HL-60 (cell line): Measurements from ENCODE around the gene SLC27A5.
A peak's percentile ranks its signal among the peaks of the same experiment; 100 is the strongest.

Experiments used
- DNase-seq, 2 experiments: peaks; one replicate each; pipeline ENCODE4 v3.0.0-alpha.2; 2010 to 2020; ENCODE audit warnings: low read depth in 1 of 2, low spot score in 1 of 2
- H3K27ac ChIP-seq: fragments of 250-450 bp; sonication (Bioruptor Pico); replicated peaks from 2 replicates; pipeline ENCODE4 v1.5.1; 2020; ENCODE audit warnings: mild to moderate bottlenecking, moderate library complexity
- H3K27me3 ChIP-seq: fragments of 250-450 bp; sonication (Bioruptor Pico); 2 replicates; pipeline ENCODE4 v1.5.1; 2021; ENCODE audit warnings: mild to moderate bottlenecking, moderate library complexity; ENCODE audit not compliant: insufficient read depth, poor library complexity, severe bottlenecking
- H3K4me3 ChIP-seq: replicated peaks from 2 replicates; pipeline ENCODE4 v1.5.1; 2011; ENCODE audit warnings: mild to moderate bottlenecking, control low read depth, low read length; ENCODE audit not compliant: insufficient read depth
- CTCF ChIP-seq: IDR thresholded peaks from one replicate; pipeline ENCODE4 v1.5.1; 2011; ENCODE audit warnings: low read length, control low read depth, inconsistent platforms; ENCODE audit not compliant: insufficient read depth
- GABPA ChIP-seq: IDR thresholded peaks from 2 replicates; pipeline ENCODE4 v1.6.1; 2012; ENCODE audit warnings: low read depth
- POLR2AphosphoS5 ChIP-seq: IDR thresholded peaks from 2 replicates; pipeline ENCODE4 v1.6.1; 2012; ENCODE audit warnings: low read depth
- REST ChIP-seq: IDR thresholded peaks from 2 replicates; pipeline ENCODE4 v1.6.1; 2012; ENCODE audit warnings: low read depth; ENCODE audit not compliant: insufficient replicate concordance
- SPI1 ChIP-seq: IDR thresholded peaks from 2 replicates; pipeline ENCODE4 v1.6.1; 2012; ENCODE audit warnings: low read depth, mild to moderate bottlenecking, borderline replicate concordance

SLC27A5 gene

GRCh38 chr19:58546019-58546530 is 34.3 kb upstream of the SLC27A5 start:
- TF ChIP-seq CTCF (no peak), SPI1 (no peak), REST (no peak), POLR2AphosphoS5 (no peak; the same call in 1 of the 2 replicates), GABPA (no peak)
- no peak for DNase-seq
- Histone ChIP-seq H3K27me3 (no peaks in the 10 kb centered on the region), H3K4me3 (peak overlapping the region; percentile 99), H3K27ac (0 out of 2 replicates have a peak overlapping the region, but pooled peaks have one; percentile 15)

GRCh38 chr19:58545286-58546018 is 33.7 kb upstream of the SLC27A5 start:
- Histone ChIP-seq H3K27me3 (no peaks in the 10 kb centered on the region), H3K4me3 (peak overlapping the region; percentile 99), H3K27ac (peak overlapping the region; percentile 74)
- TF ChIP-seq POLR2AphosphoS5 (no peak), REST (no peak), GABPA (no peak), SPI1 (no peak)
- no peak for DNase-seq

- peak in 1 of 2 experiments; percentile 55 for DNase-seq
- Histone ChIP-seq H3K27me3 (no peaks in the 10 kb centered on the region), H3K4me3 (peak overlapping the region; percentile 99), H3K27ac (peak overlapping the region; percentile 76)
- TF ChIP-seq POLR2AphosphoS5 (peak; percentile 9; the same call in 1 of the 2 replicates), REST (no peak)
These were observed 32.9 kb upstream of the SLC27A5 start for GRCh38 chr19:58544591-58545285.
